Measurements from ENCODE around the gene DENND2A. TPM values are rescaled to one million over a fixed set of nuclear protein-coding genes. Genes with fewer than 3 reads are reported as not detected.
A peak's percentile ranks its signal among the peaks of the same experiment; 100 is the strongest.

DENND2A gene
- total RNA-seq, 1 experiment from 2014 or later = 10.0 TPM

DNA sequence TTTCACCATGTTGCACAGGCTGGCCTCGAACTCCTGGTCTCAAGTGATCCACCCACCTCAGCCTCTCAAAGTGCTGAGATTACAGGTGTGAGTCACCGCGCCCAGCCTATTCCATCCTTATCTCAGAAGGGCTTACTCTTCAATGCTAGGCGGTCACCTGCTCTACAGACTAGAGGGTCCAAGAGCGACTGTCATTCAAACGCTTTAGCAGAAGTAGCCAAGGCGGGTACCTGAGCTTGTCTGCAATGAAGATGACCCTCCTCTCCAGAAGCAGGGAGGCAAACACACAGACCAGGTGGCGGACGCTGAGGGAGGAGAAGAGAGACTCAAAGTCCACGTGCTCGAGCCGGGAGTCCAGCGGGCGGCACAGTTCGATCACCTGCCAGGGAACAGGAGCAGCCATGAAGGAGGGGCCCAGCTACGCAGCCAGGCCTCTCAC lies 96.2 kb downstream of the DENND2A start (continued):
- TF ChIP-seq, protein P1, sequence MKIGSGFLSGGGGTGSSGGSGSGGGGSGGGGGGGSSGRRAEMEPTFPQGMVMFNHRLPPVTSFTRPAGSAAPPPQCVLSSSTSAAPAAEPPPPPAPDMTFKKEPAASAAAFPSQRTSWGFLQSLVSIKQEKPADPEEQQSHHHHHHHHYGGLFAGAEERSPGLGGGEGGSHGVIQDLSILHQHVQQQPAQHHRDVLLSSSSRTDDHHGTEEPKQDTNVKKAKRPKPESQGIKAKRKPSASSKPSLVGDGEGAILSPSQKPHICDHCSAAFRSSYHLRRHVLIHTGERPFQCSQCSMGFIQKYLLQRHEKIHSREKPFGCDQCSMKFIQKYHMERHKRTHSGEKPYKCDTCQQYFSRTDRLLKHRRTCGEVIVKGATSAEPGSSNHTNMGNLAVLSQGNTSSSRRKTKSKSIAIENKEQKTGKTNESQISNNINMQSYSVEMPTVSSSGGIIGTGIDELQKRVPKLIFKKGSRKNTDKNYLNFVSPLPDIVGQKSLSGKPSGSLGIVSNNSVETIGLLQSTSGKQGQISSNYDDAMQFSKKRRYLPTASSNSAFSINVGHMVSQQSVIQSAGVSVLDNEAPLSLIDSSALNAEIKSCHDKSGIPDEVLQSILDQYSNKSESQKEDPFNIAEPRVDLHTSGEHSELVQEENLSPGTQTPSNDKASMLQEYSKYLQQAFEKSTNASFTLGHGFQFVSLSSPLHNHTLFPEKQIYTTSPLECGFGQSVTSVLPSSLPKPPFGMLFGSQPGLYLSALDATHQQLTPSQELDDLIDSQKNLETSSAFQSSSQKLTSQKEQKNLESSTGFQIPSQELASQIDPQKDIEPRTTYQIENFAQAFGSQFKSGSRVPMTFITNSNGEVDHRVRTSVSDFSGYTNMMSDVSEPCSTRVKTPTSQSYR (CRISPR knock-in tag; IDR thresholded peaks at IDR 0.05) = no peak
- TF ChIP-seq ZSCAN18 (CRISPR knock-in tag; IDR thresholded peaks at IDR 0.05) (no peak), FOXK1 (CRISPR knock-in tag; IDR thresholded peaks at IDR 0.05) (no peak), RORB (CRISPR knock-in tag; IDR thresholded peaks at IDR 0.05) (no peak), NR3C1 (CRISPR knock-in tag; conservative IDR thresholded peaks at IDR 0.05; ENCODE audit: low read depth) (no peak), NFATC4 (CRISPR knock-in tag; IDR thresholded peaks at IDR 0.05) (no peak), ZNF317 (CRISPR knock-in tag; IDR thresholded peaks at IDR 0.05; ENCODE audit: borderline replicate concordance, low read depth) (no peak)

DNA sequence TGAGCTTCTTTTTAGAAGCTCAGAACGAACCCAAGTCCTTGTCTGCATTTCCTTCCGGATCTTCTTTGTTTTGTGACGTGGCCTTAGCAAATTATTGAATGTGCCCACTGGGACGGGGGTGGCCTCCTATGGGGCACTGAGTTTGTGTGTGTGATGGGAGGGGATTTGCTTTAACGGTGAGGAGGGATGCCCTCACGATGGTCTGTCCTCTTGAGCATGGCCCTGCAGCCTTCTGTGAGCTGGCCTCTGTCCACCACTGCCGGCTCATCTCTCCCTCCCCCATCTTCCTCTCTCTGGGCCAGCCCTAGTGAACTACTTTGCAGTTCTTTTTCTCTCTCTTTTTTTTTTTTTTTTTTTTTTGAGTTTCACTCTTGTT lies 98.4 kb downstream of the DENND2A start:
- TF ChIP-seq KAT7 (CRISPR knock-in tag; IDR thresholded peaks at IDR 0.05; ENCODE audit: borderline replicate concordance) (no peak), PRRX2 (CRISPR knock-in tag; IDR thresholded peaks at IDR 0.05) (no peak), ZNF219 (CRISPR knock-in tag; IDR thresholded peaks at IDR 0.05; ENCODE audit: borderline replicate concordance) (no peak), IRF2 (CRISPR knock-in tag; IDR thresholded peaks at IDR 0.05; ENCODE audit: borderline replicate concordance, low read depth) (no peak), ESRRA (CRISPR knock-in tag; IDR thresholded peaks at IDR 0.05; ENCODE audit: borderline replicate concordance) (no peak), JUN (CRISPR knock-in tag; IDR thresholded peaks at IDR 0.05) (no peak)
- TF ChIP-seq, protein P2, sequence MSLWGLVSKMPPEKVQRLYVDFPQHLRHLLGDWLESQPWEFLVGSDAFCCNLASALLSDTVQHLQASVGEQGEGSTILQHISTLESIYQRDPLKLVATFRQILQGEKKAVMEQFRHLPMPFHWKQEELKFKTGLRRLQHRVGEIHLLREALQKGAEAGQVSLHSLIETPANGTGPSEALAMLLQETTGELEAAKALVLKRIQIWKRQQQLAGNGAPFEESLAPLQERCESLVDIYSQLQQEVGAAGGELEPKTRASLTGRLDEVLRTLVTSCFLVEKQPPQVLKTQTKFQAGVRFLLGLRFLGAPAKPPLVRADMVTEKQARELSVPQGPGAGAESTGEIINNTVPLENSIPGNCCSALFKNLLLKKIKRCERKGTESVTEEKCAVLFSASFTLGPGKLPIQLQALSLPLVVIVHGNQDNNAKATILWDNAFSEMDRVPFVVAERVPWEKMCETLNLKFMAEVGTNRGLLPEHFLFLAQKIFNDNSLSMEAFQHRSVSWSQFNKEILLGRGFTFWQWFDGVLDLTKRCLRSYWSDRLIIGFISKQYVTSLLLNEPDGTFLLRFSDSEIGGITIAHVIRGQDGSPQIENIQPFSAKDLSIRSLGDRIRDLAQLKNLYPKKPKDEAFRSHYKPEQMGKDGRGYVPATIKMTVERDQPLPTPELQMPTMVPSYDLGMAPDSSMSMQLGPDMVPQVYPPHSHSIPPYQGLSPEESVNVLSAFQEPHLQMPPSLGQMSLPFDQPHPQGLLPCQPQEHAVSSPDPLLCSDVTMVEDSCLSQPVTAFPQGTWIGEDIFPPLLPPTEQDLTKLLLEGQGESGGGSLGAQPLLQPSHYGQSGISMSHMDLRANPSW (CRISPR knock-in tag; conservative IDR thresholded peaks at IDR 0.05; ENCODE audit: low read depth) = no peak
- TF ChIP-seq, protein P3, sequence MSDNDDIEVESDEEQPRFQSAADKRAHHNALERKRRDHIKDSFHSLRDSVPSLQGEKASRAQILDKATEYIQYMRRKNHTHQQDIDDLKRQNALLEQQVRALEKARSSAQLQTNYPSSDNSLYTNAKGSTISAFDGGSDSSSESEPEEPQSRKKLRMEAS (CRISPR knock-in tag; IDR thresholded peaks at IDR 0.05) = no peak
- ATAC-seq = peak; percentile 11
- Mint-ChIP-seq H3K36me3 (no peaks in the 10 kb centered on the region; the same call in 1 of the 2 replicates), H3K27ac (peak overlapping the region; percentile 87), H3K4me1 (peaks cover 36% of the 10 kb centered on the region), H3K4me3 (peak overlapping the region; percentile 51), H3K27me3 (ENCODE audit: low read depth) (no peaks in the 10 kb centered on the region), H3K9me3 (no peaks in the 10 kb centered on the region)
- DNase-seq (ENCODE audit: low spot score) = no peak
- ChIA-PET POLR2A (interaction anchor here (1.9 kb wide), 1 partner anchor 99 kb away, joined by 7 read pairs; the partner anchor contains the start of gene DENND2A), CTCF (interaction anchor here (0.6 to 1.4 kb wide), 7 partner anchors 22 to 146 kb away, joined by 3 to 6 read pairs (median 3); partner anchors contain the start of gene DENND2A)

DNA sequence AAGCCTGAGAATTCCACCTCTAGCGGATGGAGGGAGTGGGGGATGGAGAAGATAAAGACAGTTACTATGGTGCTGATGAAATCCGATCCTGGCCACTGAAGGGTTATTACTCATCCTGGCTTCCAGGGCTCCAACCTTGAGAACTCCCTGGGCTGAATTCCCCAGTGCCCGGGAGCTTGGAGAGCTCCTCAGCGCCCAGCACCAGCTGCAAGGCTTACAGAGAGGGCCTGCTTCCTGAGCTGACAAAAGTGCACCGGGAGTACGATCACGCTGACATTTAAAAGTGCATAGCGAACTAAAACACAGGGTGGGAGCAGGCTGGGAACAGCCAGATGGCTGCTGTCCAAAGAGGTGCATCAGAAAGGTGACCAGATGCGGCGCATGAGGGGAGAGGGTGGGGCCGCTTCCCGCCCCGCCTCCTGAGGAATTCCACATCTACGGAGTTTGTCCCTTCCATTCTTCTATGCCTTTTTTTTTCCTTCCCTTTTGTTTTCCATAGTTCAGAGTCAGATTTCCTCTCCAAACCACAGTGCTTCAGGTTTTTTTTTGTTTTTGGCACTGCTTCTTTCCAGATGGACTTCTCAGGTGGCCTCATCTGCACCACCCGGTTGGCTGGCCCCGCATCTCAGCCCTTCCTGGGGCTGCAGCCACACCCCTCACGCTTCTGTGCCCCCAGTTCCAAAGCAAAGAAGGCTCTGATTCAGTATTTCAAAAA lies 98.9 kb downstream of the DENND2A start:
- Mint-ChIP-seq H3K27me3 (ENCODE audit: low read depth) (no peaks in the 10 kb centered on the region), H3K4me1 (peaks cover 36% of the 10 kb centered on the region), H3K9me3 (no peaks in the 10 kb centered on the region), H3K36me3 (no peaks in the 10 kb centered on the region; the same call in 1 of the 2 replicates), H3K27ac (peak overlapping the region; percentile 87), H3K4me3 (peak overlapping the region; percentile 51)
- peak; percentile 88 for ATAC-seq
- ChIA-PET CTCF (interaction anchor here (0.6 to 1.4 kb wide), 5 partner anchors 24 to 145 kb away, joined by 3 to 6 read pairs (median 3); partner anchors contain the start of gene DENND2A), POLR2A (interaction anchor here (0.5 to 1.9 kb wide), 2 partner anchors 99 to 1182 kb away, joined by 3 to 7 read pairs; partner anchors contain the start of genes DENND2A and LUC7L2)
- peak; percentile 72 for DNase-seq (ENCODE audit: low spot score)
- no peak for TF ChIP-seq ZNF425 (CRISPR knock-in tag; conservative IDR thresholded peaks at IDR 0.05)
- TF ChIP-seq, protein P4, sequence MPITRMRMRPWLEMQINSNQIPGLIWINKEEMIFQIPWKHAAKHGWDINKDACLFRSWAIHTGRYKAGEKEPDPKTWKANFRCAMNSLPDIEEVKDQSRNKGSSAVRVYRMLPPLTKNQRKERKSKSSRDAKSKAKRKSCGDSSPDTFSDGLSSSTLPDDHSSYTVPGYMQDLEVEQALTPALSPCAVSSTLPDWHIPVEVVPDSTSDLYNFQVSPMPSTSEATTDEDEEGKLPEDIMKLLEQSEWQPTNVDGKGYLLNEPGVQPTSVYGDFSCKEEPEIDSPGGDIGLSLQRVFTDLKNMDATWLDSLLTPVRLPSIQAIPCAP (CRISPR knock-in tag; IDR thresholded peaks at IDR 0.05) = no peak
- no peak for TF ChIP-seq TEAD1 (CRISPR knock-in tag; IDR thresholded peaks at IDR 0.05)
- TF ChIP-seq, protein P1 (CRISPR knock-in tag; IDR thresholded peaks at IDR 0.05) = peak; percentile 93
